ENCODE data around the gene CHRNA4.

GRCh38 chr20:63393566-63393965 lies 32.4 kb upstream of the CHRNA4 start:
- TF ChIP-seq CTCF (IDR thresholded peaks at IDR 0.05; ENCODE audit: low read depth, low read length, poor library complexity, severe bottlenecking): no peak
- no peak for TF ChIP-seq EZH2phosphoT487 (IDR thresholded peaks at IDR 0.05; ENCODE audit: borderline replicate concordance, low read length)

Data from DOHH2 (cell line).